ENCODE results near the gene FER1L5. TPM values are rescaled to one million over a fixed set of nuclear protein-coding genes. Genes with fewer than 3 reads are reported as not detected.

The FER1L5 gene
- not detected for total RNA-seq
- not detected for polyA plus RNA-seq (2013, experiment 1 of 2)
- polyA plus RNA-seq (2013, experiment 2 of 2): 0.01 TPM
- 0 to 0.19 (median 0) reads per million in 172 experiments for total RNA-seq

DNA sequence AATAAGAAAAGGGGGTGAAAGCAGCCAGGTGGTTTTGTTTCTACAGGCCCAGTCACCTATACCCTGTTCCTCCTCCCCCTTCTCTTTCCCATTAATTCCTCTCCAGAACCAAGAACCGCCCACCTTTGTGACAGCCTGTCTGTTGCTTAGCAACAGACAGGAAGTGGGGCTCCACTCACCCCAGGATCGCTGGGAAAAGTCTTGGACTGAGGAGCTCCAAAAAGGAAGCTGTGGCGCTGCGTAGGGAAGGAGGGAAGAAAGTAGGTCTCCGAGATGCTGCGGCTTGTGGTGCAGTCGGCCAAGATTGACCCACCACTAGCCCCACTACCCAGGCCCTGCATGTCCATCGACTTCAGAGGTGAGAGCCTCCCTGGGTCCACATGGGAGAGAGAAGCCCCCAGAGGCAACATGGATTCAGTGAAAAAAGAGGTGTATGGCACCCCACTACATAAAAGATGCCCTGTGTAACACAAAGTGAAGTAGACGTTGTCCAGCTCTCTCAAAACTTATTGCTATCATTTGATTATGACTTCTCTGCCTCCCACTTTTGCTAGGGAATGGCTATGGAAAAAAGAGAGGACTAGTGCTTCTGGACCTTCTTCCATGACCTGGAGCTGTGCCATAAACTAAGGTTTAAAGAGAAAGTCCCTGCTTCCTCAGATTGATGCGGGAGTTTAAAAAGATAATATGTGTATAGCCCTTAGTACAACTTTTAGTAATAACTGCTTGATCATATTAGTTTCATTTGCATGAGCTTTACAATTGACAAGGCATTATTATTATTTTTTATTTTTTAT is at the start of gene FER1L5:
TSS of gene FER1L5 (plus strand) at position 201 of the 797 bp plus-strand sequence. CDS start at position 274, 73 bp downstream.
- Mint-ChIP-seq H3K4me1 (ENCODE audit: low read depth) (peaks cover 6% of the 10 kb centered on the region), H3K27me3 (no peaks in the 10 kb centered on the region), H3K9me3 (no peaks in the 10 kb centered on the region), H3K4me3 (no peak within 1 kb of the TSS), H3K36me3 (ENCODE audit: low read depth) (peaks cover 1% of the 10 kb centered on the region), H3K27ac (no peak within 1 kb of the TSS)
- H3K9me3 ChIP-seq (ENCODE audit: control insufficient read depth in 1 of 2, insufficient read depth in 1 of 2, low read length in 2 of 2): no peaks in the 10 kb centered on the region
- POLR2A ChIA-PET: no interaction called here
- TF ChIP-seq, protein P1, sequence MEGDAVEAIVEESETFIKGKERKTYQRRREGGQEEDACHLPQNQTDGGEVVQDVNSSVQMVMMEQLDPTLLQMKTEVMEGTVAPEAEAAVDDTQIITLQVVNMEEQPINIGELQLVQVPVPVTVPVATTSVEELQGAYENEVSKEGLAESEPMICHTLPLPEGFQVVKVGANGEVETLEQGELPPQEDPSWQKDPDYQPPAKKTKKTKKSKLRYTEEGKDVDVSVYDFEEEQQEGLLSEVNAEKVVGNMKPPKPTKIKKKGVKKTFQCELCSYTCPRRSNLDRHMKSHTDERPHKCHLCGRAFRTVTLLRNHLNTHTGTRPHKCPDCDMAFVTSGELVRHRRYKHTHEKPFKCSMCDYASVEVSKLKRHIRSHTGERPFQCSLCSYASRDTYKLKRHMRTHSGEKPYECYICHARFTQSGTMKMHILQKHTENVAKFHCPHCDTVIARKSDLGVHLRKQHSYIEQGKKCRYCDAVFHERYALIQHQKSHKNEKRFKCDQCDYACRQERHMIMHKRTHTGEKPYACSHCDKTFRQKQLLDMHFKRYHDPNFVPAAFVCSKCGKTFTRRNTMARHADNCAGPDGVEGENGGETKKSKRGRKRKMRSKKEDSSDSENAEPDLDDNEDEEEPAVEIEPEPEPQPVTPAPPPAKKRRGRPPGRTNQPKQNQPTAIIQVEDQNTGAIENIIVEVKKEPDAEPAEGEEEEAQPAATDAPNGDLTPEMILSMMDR (IDR thresholded peaks at IDR 0.05): no peak
- intact Hi-C loops (cut with DNase I, micrococcal nuclease): no loop called here
- H3K36me3 ChIP-seq (ENCODE audit: insufficient read depth, low read length): no peaks in the 10 kb centered on the region
- no peak for DNase-seq
- H3K27me3 ChIP-seq (ENCODE audit: control insufficient read depth in 1 of 2, insufficient read depth in 2 of 2, low read length in 2 of 2): no peaks in the 10 kb centered on the region
- no peak within 1 kb of the TSS for H3K27ac ChIP-seq (ENCODE audit: low read depth in 1 of 2, low read length in 2 of 2)
- H3K4me1 ChIP-seq (ENCODE audit: insufficient read depth, low read length): peaks cover 6% of the 10 kb centered on the region
- CTCF ChIA-PET: no interaction called here
- no peak for ATAC-seq (ENCODE audit: poor library complexity)
- no peak within 1 kb of the TSS for H3K4me3 ChIP-seq (ENCODE audit: low read length)

DNA sequence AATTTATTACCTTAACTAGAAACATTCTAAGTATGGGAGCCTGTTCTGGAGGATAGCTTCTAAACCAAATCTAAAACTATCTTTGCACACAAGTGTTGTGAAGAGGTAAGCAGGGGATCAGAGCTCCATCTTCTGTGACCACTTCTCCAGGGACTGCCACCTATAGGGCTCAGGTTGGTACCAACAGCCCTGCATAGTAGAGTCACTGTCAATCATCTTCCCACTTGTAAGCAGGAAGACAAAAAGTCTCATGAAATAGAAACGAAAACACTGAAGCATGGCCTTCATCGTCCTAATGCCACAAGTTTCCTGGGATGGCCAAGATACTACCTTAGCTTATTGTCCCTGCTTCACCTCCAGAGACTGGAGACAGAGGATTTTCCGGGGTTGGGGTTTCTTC is 48.3 kb upstream of the FER1L5 start:
- H3K36me3 ChIP-seq (ENCODE audit: insufficient read depth, low read length): peaks cover 49% of the 10 kb centered on the region
- Mint-ChIP-seq H3K4me1 (ENCODE audit: low read depth) (peaks cover 40% of the 10 kb centered on the region), H3K27ac (peak overlapping the region; percentile 83)

DNA sequence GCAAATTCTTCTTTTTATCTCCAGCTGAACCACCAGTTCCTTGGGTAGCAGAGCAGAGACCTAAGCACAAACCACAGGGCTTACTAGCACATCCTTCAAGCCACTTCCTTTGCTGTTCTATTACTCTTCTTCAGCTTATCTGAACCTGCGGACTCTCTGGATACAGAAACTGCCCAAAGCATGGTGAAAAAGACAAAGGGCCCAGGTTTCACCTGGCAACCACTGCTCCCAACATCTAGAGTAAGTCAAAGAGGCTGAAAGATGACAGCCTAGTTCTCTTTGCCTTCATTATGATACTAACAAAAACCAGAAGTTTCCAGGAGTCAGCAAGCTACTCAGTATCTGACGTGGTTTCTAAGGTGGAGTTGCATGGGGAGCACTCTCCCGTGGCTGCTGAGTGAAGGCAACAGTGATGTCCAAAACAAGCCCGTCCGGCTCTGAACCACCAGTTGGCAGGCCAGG is 47.8 kb upstream of the FER1L5 start:
- intact Hi-C loops (cut with DNase I, micrococcal nuclease): no loop called here
- DNase-seq (peak in 5 of 14 experiments; percentile 9 to 71 (median 32)), ATAC-seq (ENCODE audit: poor library complexity) (peak; percentile 84)
- Mint-ChIP-seq H3K4me1 (ENCODE audit: low read depth) (peaks cover 40% of the 10 kb centered on the region), H3K36me3 (ENCODE audit: low read depth) (peaks cover 77% of the 10 kb centered on the region), H3K9me3 (no peaks in the 10 kb centered on the region), H3K27ac (peak overlapping the region; percentile 83), H3K27me3 (no peaks in the 10 kb centered on the region), H3K4me3 (peak overlapping the region; percentile 32)
- ChIA-PET POLR2A (interaction anchor here (0.6 to 1.5 kb wide), 10 partner anchors 9 to 184 kb away, joined by 3 to 5 read pairs (median 3); partner anchors contain the start of gene ARID5A), CTCF (interaction anchor here (1.8 kb wide), 1 partner anchor 12 kb away, joined by 9 read pairs; no protein-coding TSS in a partner anchor)
- no peak overlapping the region for H3K4me3 ChIP-seq (ENCODE audit: low read length)
- no peaks in the 10 kb centered on the region for H3K27me3 ChIP-seq (ENCODE audit: control insufficient read depth in 1 of 2, insufficient read depth in 2 of 2, low read length in 2 of 2)
- H3K9me3 ChIP-seq (ENCODE audit: control insufficient read depth in 1 of 2, insufficient read depth in 1 of 2, low read length in 2 of 2): no peaks in the 10 kb centered on the region
- H3K27ac ChIP-seq (ENCODE audit: low read depth in 1 of 2, low read length in 2 of 2): peak overlapping the region; percentile 19 to 52
- TF ChIP-seq, protein P1 (IDR thresholded peaks at IDR 0.05): no peak
- peaks cover 31% of the 10 kb centered on the region for H3K4me1 ChIP-seq (ENCODE audit: insufficient read depth, low read length)
- H3K36me3 ChIP-seq (ENCODE audit: insufficient read depth, low read length): peaks cover 49% of the 10 kb centered on the region

More for the DNA sequence above, 48.3 kb upstream of the FER1L5 start:
- ChIA-PET CTCF (interaction anchor here (1.8 kb wide), 1 partner anchor 12 kb away, joined by 9 read pairs; no protein-coding TSS in a partner anchor), POLR2A (interaction anchor here (0.6 to 1.5 kb wide), 10 partner anchors 10 to 212 kb away, joined by 3 to 5 read pairs (median 3); partner anchors contain the start of gene ARID5A)
- ATAC-seq (ENCODE audit: poor library complexity) (peak; percentile 55), DNase-seq (peak in 2 of 14 experiments; percentile 15 to 21)
- Mint-ChIP-seq H3K9me3 (no peaks in the 10 kb centered on the region), H3K4me3 (peak overlapping the region; percentile 32), H3K27me3 (no peaks in the 10 kb centered on the region), H3K36me3 (ENCODE audit: low read depth) (peaks cover 77% of the 10 kb centered on the region)
- Histone ChIP-seq H3K27ac (ENCODE audit: low read depth in 1 of 2, low read length in 2 of 2) (peak overlapping the region; percentile 31 to 52), H3K27me3 (ENCODE audit: control insufficient read depth in 1 of 2, insufficient read depth in 2 of 2, low read length in 2 of 2) (no peaks in the 10 kb centered on the region), H3K4me1 (ENCODE audit: insufficient read depth, low read length) (peaks cover 31% of the 10 kb centered on the region), H3K9me3 (ENCODE audit: control insufficient read depth in 1 of 2, insufficient read depth in 1 of 2, low read length in 2 of 2) (no peaks in the 10 kb centered on the region), H3K4me3 (ENCODE audit: low read length) (no peak overlapping the region)
- intact Hi-C loops (cut with DNase I, micrococcal nuclease): no loop called here
- TF ChIP-seq, protein P1 (IDR thresholded peaks at IDR 0.05): no peak
